Measurements from ENCODE around the gene FBXO10. TPM values are rescaled to one million over a fixed set of nuclear protein-coding genes. Genes with fewer than 3 reads are reported as not detected.
A peak's percentile ranks its signal among the peaks of the same experiment; 100 is the strongest.

FBXO10 gene
- total RNA-seq, 2 donors from 2014 or later, result 2.6 to 6.6 TPM

DNA sequence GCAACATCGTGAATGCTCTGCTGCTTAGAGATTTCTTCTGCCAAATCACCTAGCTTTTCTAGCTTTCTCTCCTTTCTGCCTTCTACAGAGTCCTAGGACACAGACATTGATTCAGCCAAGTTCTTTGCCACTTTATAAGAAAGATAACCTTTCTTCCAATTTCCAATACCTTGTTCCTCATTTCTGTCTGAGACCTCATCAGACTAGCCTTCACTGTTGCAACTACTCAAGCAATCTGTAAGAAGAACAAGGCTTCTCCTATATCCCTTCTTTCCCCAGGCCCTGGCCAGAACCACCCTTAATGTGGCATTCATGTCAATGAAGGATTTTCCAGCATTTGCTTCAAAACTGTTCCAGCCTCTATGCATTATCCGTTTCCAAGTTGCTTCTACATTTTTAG is 24.3 kb downstream of the FBXO10 start:
- H3K9me3 ChIP-seq (ENCODE audit: control insufficient read depth, low read length, poor library complexity, severe bottlenecking), result no peaks in the 10 kb centered on the region
- peaks cover 12% of the 10 kb centered on the region for H3K4me1 Mint-ChIP-seq
- peak overlapping the region; percentile 47 for H3K27ac Mint-ChIP-seq
- no peaks in the 10 kb centered on the region for H3K27me3 Mint-ChIP-seq
- no peak for DNase-seq
- ATAC-seq, result no peak
- no peaks in the 10 kb centered on the region for H3K36me3 Mint-ChIP-seq (ENCODE audit: low read depth)
- no peak overlapping the region for H3K4me3 Mint-ChIP-seq

DNA sequence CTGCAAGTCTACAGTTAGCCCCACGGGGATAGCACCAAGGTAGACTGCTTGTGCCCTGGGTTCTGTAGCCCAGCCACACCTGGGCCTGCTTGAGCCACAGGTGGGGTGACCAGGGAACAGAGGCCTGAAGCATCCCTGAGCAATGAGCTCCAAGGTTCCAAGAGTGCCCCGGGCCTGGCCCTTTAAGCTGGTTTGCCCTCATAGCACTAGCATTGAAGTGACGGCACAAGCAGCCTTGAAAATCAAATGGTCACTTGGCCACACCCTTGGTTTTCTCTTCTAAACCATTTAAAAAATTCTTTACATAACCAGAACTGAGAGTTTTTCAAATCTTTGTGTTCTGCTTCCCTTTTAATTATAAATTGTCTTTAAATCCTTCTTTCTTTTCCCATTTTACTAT is 24.7 kb downstream of the FBXO10 start:
- DNase-seq, result no peak
- no peak for ATAC-seq
- Mint-ChIP-seq H3K4me3 (no peak overlapping the region), H3K27me3 (no peaks in the 10 kb centered on the region), H3K27ac (peak overlapping the region; percentile 47), H3K36me3 (ENCODE audit: low read depth) (no peaks in the 10 kb centered on the region), H3K4me1 (peaks cover 12% of the 10 kb centered on the region)
- H3K9me3 ChIP-seq (ENCODE audit: control insufficient read depth, low read length, poor library complexity, severe bottlenecking), result no peaks in the 10 kb centered on the region

DNA sequence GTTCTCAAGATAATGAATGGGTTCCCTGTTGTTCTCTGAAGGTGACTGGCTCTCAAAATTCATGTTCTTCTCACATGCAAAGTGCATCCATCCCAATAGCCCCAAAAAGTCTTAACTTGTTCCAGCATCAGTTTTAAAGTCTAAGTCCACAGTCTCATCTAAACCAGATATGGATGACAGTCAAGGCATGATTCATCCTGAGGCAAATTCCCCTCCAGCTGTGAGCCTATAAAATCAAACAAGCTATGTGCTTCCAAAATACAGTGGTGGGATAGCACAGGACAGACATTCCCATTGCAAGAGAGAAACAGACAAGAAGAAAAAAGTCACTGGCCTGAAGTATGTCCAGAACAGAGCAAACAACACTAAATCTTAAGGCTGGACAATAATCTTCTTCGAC is 25.4 kb downstream of the FBXO10 start:
- Mint-ChIP-seq H3K27ac (no peak overlapping the region), H3K4me3 (no peak overlapping the region), H3K27me3 (no peaks in the 10 kb centered on the region), H3K36me3 (ENCODE audit: low read depth) (no peaks in the 10 kb centered on the region), H3K4me1 (peaks cover 12% of the 10 kb centered on the region)
- no peaks in the 10 kb centered on the region for H3K9me3 ChIP-seq (ENCODE audit: control insufficient read depth, low read length, poor library complexity, severe bottlenecking)
- DNase-seq (no peak), ATAC-seq (no peak)

DNA sequence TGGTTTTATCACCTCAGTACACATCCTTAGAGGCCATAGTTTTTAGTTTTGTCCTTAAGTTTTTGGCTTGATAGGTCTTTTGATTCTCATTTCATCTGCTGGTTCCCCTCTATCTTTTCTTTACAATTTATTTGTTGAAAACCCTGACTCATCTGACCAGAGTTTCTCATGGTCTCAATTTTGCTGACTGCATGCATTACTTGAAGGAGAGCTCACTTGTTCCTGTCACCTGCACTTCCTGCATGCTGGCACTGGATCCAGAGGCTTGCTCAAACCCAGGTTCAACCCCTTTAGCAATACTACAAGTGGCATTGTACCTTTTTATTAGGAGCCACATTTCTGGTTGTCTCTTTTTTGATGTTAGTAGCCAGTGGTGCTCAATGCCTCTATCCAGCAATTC is 26.7 kb downstream of the FBXO10 start:
- no peaks in the 10 kb centered on the region for H3K9me3 ChIP-seq (ENCODE audit: control insufficient read depth, low read length, poor library complexity, severe bottlenecking)
- Mint-ChIP-seq H3K4me3 (peak overlapping the region; percentile 25), H3K4me1 (peaks cover 12% of the 10 kb centered on the region), H3K27me3 (no peaks in the 10 kb centered on the region), H3K27ac (peak overlapping the region; percentile 86), H3K36me3 (ENCODE audit: low read depth) (no peaks in the 10 kb centered on the region)
- ATAC-seq (no peak), DNase-seq (no peak)

DNA sequence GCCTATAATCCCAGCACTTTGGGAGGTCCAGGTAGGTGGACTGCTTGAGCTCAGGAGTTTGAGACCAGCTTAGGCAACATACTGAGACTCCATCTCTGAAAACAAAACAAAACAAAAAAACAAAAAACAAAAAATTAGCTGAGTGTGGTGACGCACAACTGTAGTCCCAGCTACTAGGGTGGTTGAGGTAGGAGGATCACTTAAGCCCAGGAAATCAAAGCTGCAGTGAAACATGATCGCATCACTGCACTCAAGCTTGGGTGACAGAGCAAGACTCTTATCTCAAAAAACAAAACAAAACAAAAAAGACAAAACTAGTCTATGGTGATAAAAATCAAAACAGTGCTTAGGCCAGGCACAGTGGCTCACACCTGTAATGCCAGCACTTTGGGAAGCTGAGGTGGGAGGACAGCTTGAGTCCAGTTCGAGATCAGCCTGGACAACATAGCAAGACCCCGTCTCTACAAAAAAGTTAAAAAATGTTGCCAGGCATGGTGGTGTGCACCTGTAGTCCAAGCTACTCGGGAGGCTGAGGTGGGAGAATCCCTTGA is 28.8 kb downstream of the FBXO10 start:
- Mint-ChIP-seq H3K4me3 (no peak overlapping the region), H3K27me3 (no peaks in the 10 kb centered on the region), H3K4me1 (peaks cover 12% of the 10 kb centered on the region), H3K36me3 (ENCODE audit: low read depth) (no peaks in the 10 kb centered on the region), H3K27ac (no peak overlapping the region)
- DNase-seq (no peak), ATAC-seq (no peak)
- H3K9me3 ChIP-seq (ENCODE audit: control insufficient read depth, low read length, poor library complexity, severe bottlenecking), result no peaks in the 10 kb centered on the region

DNA sequence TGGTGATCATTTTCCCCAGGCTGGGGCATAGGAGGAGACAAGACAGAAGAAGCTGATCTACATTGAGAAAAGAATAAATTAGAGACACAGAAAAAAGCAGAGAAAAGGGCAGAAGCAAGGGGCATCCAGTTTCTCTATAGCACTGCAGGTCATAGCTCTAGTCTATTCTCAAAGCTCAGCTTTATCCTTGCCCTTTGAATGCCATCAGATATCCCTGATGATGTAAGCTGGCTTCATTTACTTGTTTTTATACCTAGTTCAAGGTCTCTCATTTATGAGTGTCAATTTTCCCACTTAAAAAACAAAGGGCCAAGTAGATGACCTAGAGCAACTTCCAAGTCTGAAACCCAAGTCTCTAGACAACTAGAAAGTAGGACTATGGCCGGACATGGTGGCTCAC is 32.7 kb downstream of the FBXO10 start:
- H3K9me3 ChIP-seq (ENCODE audit: control insufficient read depth, low read length, poor library complexity, severe bottlenecking), result no peaks in the 10 kb centered on the region
- no peaks in the 10 kb centered on the region for H3K27me3 Mint-ChIP-seq
- H3K36me3 Mint-ChIP-seq (ENCODE audit: low read depth), result no peaks in the 10 kb centered on the region
- no peaks in the 10 kb centered on the region for H3K4me1 Mint-ChIP-seq
- DNase-seq (no peak), ATAC-seq (no peak)
- H3K27ac Mint-ChIP-seq, result peak overlapping the region; percentile 51
- no peak overlapping the region for H3K4me3 Mint-ChIP-seq

DNA sequence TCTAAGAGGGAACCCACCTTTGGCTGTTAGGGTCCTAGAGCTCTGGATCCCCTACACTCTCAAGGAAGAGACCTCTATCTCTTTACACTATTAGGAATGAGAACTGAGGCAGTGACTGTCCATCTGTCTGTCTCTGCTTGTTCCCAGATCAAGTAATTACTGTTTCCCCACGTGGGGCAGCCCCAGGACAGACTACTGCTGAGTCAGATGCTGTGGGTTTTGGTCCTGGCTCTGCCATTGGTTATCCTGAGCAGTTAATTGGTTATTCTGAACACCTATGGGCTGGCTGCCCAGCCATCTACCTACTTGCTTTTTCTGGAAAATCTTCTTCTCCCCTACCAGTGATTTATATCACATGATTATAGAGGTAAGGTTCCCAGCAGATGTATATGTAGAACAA is 33.3 kb downstream of the FBXO10 start:
- ATAC-seq (no peak), DNase-seq (no peak)
- Mint-ChIP-seq H3K36me3 (ENCODE audit: low read depth) (no peaks in the 10 kb centered on the region), H3K27me3 (no peaks in the 10 kb centered on the region), H3K4me1 (no peaks in the 10 kb centered on the region), H3K27ac (peak overlapping the region; percentile 51), H3K4me3 (no peak overlapping the region)
- no peaks in the 10 kb centered on the region for H3K9me3 ChIP-seq (ENCODE audit: control insufficient read depth, low read length, poor library complexity, severe bottlenecking)

DNA sequence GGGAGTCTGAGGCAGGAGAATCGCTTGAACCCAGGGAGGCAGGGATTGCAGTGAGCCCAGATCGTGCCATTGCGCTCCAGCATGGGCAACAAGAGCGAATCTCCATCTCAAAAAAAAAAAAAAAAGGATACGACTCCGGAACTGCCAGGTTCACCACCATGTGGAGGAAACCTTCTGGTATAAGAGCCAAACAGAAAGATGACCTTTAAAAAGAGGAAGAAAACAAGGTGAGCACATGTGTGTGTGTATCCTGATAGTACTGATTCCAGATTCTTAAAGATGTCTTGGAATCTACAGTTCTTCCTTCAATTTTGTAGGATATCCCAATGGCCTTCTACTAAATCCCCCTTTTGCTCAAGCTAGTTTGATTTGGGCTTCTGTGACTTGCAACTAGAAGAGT is 33.7 kb downstream of the FBXO10 start:
- Mint-ChIP-seq H3K36me3 (ENCODE audit: low read depth) (no peaks in the 10 kb centered on the region), H3K27ac (no peak overlapping the region), H3K4me1 (no peaks in the 10 kb centered on the region), H3K27me3 (no peaks in the 10 kb centered on the region), H3K4me3 (no peak overlapping the region)
- DNase-seq (no peak), ATAC-seq (no peak)
- no peaks in the 10 kb centered on the region for H3K9me3 ChIP-seq (ENCODE audit: control insufficient read depth, low read length, poor library complexity, severe bottlenecking)

DNA sequence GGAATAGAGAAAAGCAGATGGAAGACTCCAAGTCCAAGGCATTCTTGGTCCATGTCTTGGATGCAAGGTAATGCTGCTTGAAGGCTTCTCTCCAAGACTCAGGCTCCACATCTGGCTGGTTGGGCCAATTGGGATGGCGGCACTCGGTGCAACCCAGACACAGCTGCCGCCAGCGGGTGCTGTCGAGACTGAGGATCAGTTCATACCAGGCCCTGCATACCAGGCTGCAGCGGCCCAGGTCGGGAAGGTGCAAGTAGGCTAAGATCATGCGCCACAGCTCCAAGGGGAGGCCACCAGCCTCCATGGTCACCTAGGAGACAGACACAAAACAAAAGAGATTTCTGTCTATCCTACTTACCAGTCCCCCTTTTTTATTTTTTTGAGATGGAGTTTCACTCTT is 34.7 kb downstream of the FBXO10 start:
- Mint-ChIP-seq H3K4me1 (no peaks in the 10 kb centered on the region), H3K27ac (no peak overlapping the region), H3K27me3 (no peaks in the 10 kb centered on the region), H3K36me3 (ENCODE audit: low read depth) (no peaks in the 10 kb centered on the region), H3K4me3 (no peak overlapping the region)
- ATAC-seq, result no peak
- DNase-seq, result no peak
- no peaks in the 10 kb centered on the region for H3K9me3 ChIP-seq (ENCODE audit: control insufficient read depth, low read length, poor library complexity, severe bottlenecking)

DNA sequence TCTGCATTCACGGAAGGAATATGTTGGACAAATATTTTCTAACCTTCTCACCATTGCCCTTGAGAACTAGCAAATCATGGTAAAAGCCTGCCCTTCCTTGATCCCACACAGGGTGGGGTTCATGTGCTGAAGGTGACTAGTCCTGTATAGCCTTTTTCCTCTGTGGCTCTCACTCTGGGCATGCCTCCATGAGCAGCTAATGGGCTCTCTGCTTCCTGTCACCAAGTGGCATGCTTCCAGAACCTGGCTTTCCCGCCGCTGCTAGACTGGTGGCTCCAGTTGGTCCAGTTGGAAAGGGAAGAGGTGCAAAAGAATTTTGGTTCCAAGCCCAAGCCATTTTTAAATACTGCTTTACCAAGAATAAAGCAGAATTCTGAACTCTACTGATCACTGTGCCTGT is 35.5 kb downstream of the FBXO10 start:
- DNase-seq (no peak), ATAC-seq (no peak)
- H3K36me3 Mint-ChIP-seq (ENCODE audit: low read depth), result no peaks in the 10 kb centered on the region
- H3K4me1 Mint-ChIP-seq, result no peaks in the 10 kb centered on the region
- H3K9me3 ChIP-seq (ENCODE audit: control insufficient read depth, low read length, poor library complexity, severe bottlenecking), result no peaks in the 10 kb centered on the region
- H3K27me3 Mint-ChIP-seq, result no peaks in the 10 kb centered on the region
- no peak overlapping the region for H3K4me3 Mint-ChIP-seq
- no peak overlapping the region for H3K27ac Mint-ChIP-seq

DNA sequence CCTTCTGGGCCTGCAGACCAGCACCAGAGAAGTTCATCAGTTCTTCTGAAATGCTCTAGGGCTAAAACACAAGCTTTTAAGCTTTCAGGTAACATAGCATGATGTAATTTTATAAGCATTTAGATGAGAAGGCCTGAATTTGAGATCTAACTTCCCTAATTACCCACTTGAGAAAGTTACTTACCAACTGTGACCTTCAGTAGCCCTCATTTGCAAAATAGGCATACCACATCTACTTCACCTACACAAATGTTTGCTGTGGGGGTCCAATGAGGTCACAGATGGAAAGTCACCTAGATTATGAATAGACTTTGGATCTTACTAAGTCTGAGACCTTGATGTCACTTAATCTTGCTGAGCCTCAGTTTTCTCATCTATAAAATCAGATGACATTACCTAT is 36.5 kb downstream of the FBXO10 start:
- H3K36me3 Mint-ChIP-seq (ENCODE audit: low read depth), result no peaks in the 10 kb centered on the region
- ATAC-seq (no peak), DNase-seq (no peak)
- H3K27ac Mint-ChIP-seq, result no peak overlapping the region
- H3K4me3 Mint-ChIP-seq, result no peak overlapping the region
- H3K27me3 Mint-ChIP-seq, result no peaks in the 10 kb centered on the region
- H3K4me1 Mint-ChIP-seq, result peaks cover 2% of the 10 kb centered on the region
- no peaks in the 10 kb centered on the region for H3K9me3 ChIP-seq (ENCODE audit: control insufficient read depth, low read length, poor library complexity, severe bottlenecking)

DNA sequence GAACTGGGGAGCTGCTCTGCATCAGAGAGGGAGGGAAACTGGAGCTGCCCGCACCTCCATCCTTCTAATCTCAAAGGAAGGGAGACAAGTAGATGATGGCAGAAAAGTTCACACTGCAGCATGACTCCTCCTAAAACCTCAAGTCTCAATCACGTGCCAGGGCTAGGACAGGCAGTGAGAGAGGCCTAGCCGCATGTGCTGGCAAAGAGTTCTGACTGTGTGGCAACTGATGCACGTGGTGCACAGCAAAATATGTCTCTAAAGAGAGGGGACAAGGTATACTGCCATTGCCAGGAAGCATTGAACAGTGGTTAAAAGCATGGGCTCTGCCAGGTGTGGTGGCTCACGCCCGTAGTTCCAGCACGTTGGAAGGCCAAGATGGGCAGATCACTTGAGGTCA is 38.1 kb downstream of the FBXO10 start:
- Mint-ChIP-seq H3K27ac (no peak overlapping the region), H3K36me3 (ENCODE audit: low read depth) (no peaks in the 10 kb centered on the region), H3K27me3 (no peaks in the 10 kb centered on the region), H3K4me3 (no peak overlapping the region), H3K4me1 (peaks cover 2% of the 10 kb centered on the region)
- H3K9me3 ChIP-seq (ENCODE audit: control insufficient read depth, low read length, poor library complexity, severe bottlenecking), result no peaks in the 10 kb centered on the region
- DNase-seq (no peak), ATAC-seq (no peak)

DNA sequence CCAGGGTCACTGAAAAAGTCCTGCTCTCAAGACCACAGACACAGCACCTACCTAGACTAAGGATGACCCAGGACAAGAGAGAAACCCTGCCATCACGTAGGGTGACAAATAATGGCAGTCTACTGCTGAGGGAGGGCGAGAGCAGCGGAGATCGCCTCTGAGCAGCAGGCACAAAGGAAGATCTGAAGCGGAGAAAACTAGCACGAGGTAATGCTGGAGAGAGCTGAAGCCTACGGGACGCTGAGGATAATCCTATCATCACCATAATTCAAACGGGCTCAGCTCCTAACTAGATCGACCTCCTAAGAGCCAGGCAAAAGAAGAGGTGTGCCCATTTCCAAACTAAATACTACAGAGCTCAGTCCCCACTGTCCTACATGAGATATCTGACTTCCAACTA is 41.3 kb downstream of the FBXO10 start:
- H3K9me3 ChIP-seq (ENCODE audit: control insufficient read depth, low read length, poor library complexity, severe bottlenecking), result no peaks in the 10 kb centered on the region
- peaks cover 9% of the 10 kb centered on the region for H3K4me1 Mint-ChIP-seq
- ATAC-seq (no peak), DNase-seq (no peak)
- no peak overlapping the region for H3K27ac Mint-ChIP-seq
- no peaks in the 10 kb centered on the region for H3K27me3 Mint-ChIP-seq
- no peak overlapping the region for H3K4me3 Mint-ChIP-seq
- no peaks in the 10 kb centered on the region for H3K36me3 Mint-ChIP-seq (ENCODE audit: low read depth)

DNA sequence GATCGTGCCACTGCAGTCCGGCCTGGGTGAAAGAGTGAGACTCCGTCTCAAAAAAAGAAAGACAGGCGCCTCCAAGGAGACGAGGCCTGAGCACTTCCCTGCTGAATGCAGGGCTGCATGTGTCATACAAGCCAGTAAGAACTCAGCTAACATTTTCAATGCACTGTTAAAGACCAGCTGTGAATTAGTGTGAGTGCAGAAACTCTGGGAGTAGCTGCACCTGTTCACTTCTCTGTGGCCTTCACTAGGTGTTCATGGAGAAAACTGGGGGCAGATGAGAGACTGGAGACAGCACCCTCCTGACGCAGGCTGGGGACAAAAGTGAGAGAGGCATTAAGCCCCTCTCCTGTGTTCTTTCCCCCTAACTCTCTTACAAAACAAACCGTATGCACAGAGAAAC is 41.8 kb downstream of the FBXO10 start:
- Mint-ChIP-seq H3K27ac (no peak overlapping the region), H3K27me3 (no peaks in the 10 kb centered on the region), H3K4me3 (no peak overlapping the region), H3K4me1 (peaks cover 11% of the 10 kb centered on the region), H3K36me3 (ENCODE audit: low read depth) (no peaks in the 10 kb centered on the region)
- ATAC-seq (no peak), DNase-seq (no peak)
- H3K9me3 ChIP-seq (ENCODE audit: control insufficient read depth, low read length, poor library complexity, severe bottlenecking), result no peaks in the 10 kb centered on the region

All from T-helper 17 cell (primary cell).